ENCODE data around the gene OR2AE1. TPM values are rescaled to one million over a fixed set of nuclear protein-coding genes. Genes with fewer than 3 reads are reported as not detected.

OR2AE1 gene
- total and polyA plus RNA-seq, 2 of the 13 experiments (the other 11 are each of a cell fraction or from before 2014, with no cell fraction given) = not detected

DNA sequence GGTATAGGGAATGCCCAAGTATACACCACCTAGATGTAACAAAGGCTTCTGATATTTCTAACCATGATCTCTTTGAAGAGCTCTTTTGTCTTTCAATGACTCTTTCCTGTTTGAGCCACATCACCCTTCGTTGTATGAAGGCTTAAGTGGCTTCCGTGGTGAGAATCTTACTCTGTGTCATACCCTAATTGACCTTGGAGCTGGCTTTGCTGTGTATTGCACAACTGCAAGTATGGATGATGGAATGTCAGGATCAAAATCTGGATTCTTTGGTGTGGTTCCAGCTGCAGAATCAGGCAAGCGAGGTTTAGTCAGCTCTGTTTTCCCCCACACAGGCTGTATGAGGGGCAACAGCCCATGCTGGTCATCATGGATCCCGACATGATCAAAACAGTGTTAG is 33.0 kb downstream of the OR2AE1 start (continued):
- TF ChIP-seq, protein P1, sequence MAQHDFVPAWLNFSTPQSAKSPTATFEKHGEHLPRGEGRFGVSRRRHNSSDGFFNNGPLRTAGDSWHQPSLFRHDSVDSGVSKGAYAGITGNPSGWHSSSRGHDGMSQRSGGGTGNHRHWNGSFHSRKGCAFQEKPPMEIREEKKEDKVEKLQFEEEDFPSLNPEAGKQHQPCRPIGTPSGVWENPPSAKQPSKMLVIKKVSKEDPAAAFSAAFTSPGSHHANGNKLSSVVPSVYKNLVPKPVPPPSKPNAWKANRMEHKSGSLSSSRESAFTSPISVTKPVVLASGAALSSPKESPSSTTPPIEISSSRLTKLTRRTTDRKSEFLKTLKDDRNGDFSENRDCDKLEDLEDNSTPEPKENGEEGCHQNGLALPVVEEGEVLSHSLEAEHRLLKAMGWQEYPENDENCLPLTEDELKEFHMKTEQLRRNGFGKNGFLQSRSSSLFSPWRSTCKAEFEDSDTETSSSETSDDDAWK (CRISPR knock-in tag; IDR thresholded peaks at IDR 0.05) = no peak
- peak; percentile 38; the same call in 1 of the 2 replicates for TF ChIP-seq ELF1 (CRISPR knock-in tag; IDR thresholded peaks at IDR 0.05)
- TF ChIP-seq, protein P2, sequence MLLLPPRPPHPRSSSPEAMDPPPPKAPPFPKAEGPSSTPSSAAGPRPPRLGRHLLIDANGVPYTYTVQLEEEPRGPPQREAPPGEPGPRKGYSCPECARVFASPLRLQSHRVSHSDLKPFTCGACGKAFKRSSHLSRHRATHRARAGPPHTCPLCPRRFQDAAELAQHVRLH (CRISPR knock-in tag; IDR thresholded peaks at IDR 0.05; ENCODE audit: borderline replicate concordance, low read depth) = peak; percentile 64; the same call in 1 of the 2 replicates
- TF ChIP-seq ZNF335 (CRISPR knock-in tag; IDR thresholded peaks at IDR 0.05) = 0 out of 2 replicates have a peak, but pooled peaks have one; percentile 25
- no peak for TF ChIP-seq ASH2L (IDR thresholded peaks at IDR 0.05; ENCODE audit: insufficient read length, low read depth, low read length)
- peak; percentile 61; the same call in 1 of the 2 replicates for TF ChIP-seq NCOA2 (CRISPR knock-in tag; IDR thresholded peaks at IDR 0.05)
- 0 out of 2 replicates have a peak, but pooled peaks have one; percentile 23 for TF ChIP-seq FOXO1 (CRISPR knock-in tag; IDR thresholded peaks at IDR 0.05)
- no peak for TF ChIP-seq ZNF619 (CRISPR knock-in tag; IDR thresholded peaks at IDR 0.05)
- TF ChIP-seq, protein P3, sequence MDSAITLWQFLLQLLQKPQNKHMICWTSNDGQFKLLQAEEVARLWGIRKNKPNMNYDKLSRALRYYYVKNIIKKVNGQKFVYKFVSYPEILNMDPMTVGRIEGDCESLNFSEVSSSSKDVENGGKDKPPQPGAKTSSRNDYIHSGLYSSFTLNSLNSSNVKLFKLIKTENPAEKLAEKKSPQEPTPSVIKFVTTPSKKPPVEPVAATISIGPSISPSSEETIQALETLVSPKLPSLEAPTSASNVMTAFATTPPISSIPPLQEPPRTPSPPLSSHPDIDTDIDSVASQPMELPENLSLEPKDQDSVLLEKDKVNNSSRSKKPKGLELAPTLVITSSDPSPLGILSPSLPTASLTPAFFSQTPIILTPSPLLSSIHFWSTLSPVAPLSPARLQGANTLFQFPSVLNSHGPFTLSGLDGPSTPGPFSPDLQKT (CRISPR knock-in tag; IDR thresholded peaks at IDR 0.05; ENCODE audit: borderline replicate concordance) = no peak
- TF ChIP-seq HIVEP1 (CRISPR knock-in tag; IDR thresholded peaks at IDR 0.05) = no peak
- TF ChIP-seq, protein P4, sequence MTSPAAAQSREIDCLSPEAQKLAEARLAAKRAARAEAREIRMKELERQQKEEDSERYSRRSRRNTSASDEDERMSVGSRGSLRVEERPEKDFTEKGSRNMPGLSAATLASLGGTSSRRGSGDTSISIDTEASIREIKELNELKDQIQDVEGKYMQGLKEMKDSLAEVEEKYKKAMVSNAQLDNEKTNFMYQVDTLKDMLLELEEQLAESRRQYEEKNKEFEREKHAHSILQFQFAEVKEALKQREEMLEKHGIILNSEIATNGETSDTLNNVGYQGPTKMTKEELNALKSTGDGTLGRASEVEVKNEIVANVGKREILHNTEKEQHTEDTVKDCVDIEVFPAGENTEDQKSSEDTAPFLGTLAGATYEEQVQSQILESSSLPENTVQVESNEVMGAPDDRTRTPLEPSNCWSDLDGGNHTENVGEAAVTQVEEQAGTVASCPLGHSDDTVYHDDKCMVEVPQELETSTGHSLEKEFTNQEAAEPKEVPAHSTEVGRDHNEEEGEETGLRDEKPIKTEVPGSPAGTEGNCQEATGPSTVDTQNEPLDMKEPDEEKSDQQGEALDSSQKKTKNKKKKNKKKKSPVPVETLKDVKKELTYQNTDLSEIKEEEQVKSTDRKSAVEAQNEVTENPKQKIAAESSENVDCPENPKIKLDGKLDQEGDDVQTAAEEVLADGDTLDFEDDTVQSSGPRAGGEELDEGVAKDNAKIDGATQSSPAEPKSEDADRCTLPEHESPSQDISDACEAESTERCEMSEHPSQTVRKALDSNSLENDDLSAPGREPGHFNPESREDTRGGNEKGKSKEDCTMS (CRISPR knock-in tag; conservative IDR thresholded peaks at IDR 0.05) = no peak
- TF ChIP-seq, protein P5, sequence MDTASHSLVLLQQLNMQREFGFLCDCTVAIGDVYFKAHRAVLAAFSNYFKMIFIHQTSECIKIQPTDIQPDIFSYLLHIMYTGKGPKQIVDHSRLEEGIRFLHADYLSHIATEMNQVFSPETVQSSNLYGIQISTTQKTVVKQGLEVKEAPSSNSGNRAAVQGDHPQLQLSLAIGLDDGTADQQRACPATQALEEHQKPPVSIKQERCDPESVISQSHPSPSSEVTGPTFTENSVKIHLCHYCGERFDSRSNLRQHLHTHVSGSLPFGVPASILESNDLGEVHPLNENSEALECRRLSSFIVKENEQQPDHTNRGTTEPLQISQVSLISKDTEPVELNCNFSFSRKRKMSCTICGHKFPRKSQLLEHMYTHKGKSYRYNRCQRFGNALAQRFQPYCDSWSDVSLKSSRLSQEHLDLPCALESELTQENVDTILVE (CRISPR knock-in tag; IDR thresholded peaks at IDR 0.05) = peak; percentile 75
- TF ChIP-seq, protein P6, sequence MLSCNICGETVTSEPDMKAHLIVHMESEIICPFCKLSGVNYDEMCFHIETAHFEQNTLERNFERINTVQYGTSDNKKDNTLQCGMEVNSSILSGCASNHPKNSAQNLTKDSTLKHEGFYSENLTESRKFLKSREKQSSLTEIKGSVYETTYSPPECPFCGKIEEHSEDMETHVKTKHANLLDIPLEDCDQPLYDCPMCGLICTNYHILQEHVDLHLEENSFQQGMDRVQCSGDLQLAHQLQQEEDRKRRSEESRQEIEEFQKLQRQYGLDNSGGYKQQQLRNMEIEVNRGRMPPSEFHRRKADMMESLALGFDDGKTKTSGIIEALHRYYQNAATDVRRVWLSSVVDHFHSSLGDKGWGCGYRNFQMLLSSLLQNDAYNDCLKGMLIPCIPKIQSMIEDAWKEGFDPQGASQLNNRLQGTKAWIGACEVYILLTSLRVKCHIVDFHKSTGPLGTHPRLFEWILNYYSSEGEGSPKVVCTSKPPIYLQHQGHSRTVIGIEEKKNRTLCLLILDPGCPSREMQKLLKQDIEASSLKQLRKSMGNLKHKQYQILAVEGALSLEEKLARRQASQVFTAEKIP (CRISPR knock-in tag; IDR thresholded peaks at IDR 0.05; ENCODE audit: borderline replicate concordance) = no peak
- no peak for TF ChIP-seq CBX1 (IDR thresholded peaks at IDR 0.05; ENCODE audit: low read depth)
- no peak for TF ChIP-seq ZNF230 (CRISPR knock-in tag; IDR thresholded peaks at IDR 0.05)
- peak; percentile 56; the same call in 1 of the 2 replicates for TF ChIP-seq BCL6 (CRISPR knock-in tag; IDR thresholded peaks at IDR 0.05)
- TF ChIP-seq CEBPG (CRISPR knock-in tag; IDR thresholded peaks at IDR 0.05) = peak; percentile 97
- TF ChIP-seq HNRNPL (IDR thresholded peaks at IDR 0.05; ENCODE audit: low read depth, low read length) = no peak
- TF ChIP-seq, protein P7, sequence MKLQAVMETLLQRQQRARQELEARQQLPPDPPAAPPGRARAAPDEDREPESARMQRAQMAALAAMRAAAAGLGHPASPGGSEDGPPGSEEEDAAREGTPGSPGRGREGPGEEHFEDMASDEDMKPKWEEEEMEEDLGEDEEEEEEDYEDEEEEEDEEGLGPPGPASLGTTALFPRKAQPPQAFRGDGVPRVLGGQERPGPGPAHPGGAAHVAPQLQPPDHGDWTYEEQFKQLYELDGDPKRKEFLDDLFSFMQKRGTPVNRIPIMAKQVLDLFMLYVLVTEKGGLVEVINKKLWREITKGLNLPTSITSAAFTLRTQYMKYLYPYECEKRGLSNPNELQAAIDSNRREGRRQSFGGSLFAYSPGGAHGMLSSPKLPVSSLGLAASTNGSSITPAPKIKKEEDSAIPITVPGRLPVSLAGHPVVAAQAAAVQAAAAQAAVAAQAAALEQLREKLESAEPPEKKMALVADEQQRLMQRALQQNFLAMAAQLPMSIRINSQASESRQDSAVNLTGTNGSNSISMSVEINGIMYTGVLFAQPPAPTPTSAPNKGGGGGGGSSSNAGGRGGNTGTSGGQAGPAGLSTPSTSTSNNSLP (IDR thresholded peaks at IDR 0.05; ENCODE audit: low read depth, low read length) = peak; percentile 81
- TF ChIP-seq ZNF792 (CRISPR knock-in tag; IDR thresholded peaks at IDR 0.05) = peak; percentile 29; the same call in 1 of the 2 replicates
- TF ChIP-seq GZF1 (CRISPR knock-in tag; IDR thresholded peaks at IDR 0.05) = no peak
